H1 (cell line): ENCODE data around the gene MYO1D. TPM values are rescaled to one million over a fixed set of nuclear protein-coding genes. Genes with fewer than 3 reads are reported as not detected.

Experiments used
- CTCF ChIA-PET: fragments of 300-600 bp; sonication (Branson Sonifier 250); formaldehyde crosslinking; loops from one replicate; lab custom pipeline; 2021; ENCODE audit not compliant: partially characterized antibody; lab: Charles Lee
- POLR2A ChIA-PET: fragments of 300-600 bp; sonication (Branson Sonifier 250); formaldehyde crosslinking; loops from one replicate; lab custom pipeline; 2021; ENCODE audit warnings: inconsistent platforms; ENCODE audit not compliant: partially characterized antibody; lab: Charles Lee
- DNase-seq, 2 experiments: peaks; one replicate each; pipeline versions ENCODE4 v3.0.0 to v3.0.0-alpha.2; 2010 to 2022; ENCODE audit warnings: low spot score in 2 of 2, low read depth in 1 of 2, mixed read lengths in 1 of 2
- FAIRE-seq: peaks from 2 replicates; lab custom pipeline; 2011; peaks lifted over from hg19 to GRCh38; lab: Jason Lieb, UNC
- H2AFZ ChIP-seq: 2 replicates; pipeline ENCODE4 v1.8.1; 2012; ENCODE audit warnings: low read length, inconsistent platforms
- H2AK5ac ChIP-seq: 2 replicates; pipeline ENCODE4 v1.6.1; 2013; ENCODE audit warnings: low read depth, low read length
- H2BK120ac ChIP-seq: replicated peaks from 2 replicates; pipeline ENCODE3; 2013; ENCODE audit warnings: low read depth, low read length, inconsistent platforms
- H2BK12ac ChIP-seq: 2 replicates; pipeline ENCODE4 v1.6.1; 2013; ENCODE audit warnings: low read depth, low read length
- H2BK15ac ChIP-seq: 2 replicates; pipeline ENCODE4 v1.6.1; 2013; ENCODE audit warnings: low read length
- H2BK20ac ChIP-seq: 2 replicates; pipeline ENCODE4 v1.6.1; 2013; ENCODE audit warnings: low read length
- H2BK5ac ChIP-seq: 2 replicates; pipeline ENCODE4 v1.6.1; 2013; ENCODE audit warnings: low read depth, low read length
- H3K14ac ChIP-seq: 2 replicates; pipeline ENCODE4 v1.6.1; 2013; ENCODE audit warnings: inconsistent platforms; ENCODE audit not compliant: insufficient read length
- H3K18ac ChIP-seq: 2 replicates; pipeline ENCODE4 v1.6.1; 2013; ENCODE audit warnings: low read length; ENCODE audit errors: extremely low read depth
- H3K23ac ChIP-seq: 2 replicates; pipeline ENCODE4 v1.6.1; 2013; ENCODE audit warnings: inconsistent platforms; ENCODE audit not compliant: insufficient read length
- H3K23me2 ChIP-seq: 2 replicates; pipeline ENCODE4 v1.6.1; 2013; ENCODE audit warnings: low read depth, low read length
- H3K27ac ChIP-seq: 2 replicates; pipeline ENCODE4 v1.6.1; 2011; ENCODE audit warnings: low read depth, low read length, inconsistent platforms
- H3K27me3 ChIP-seq, 4 experiments: replicated peaks in 1 of 4; 1 replicate in 1 of 4; 2 replicates in 3 of 4; pipeline versions ENCODE4 v1.6.1 to v1.8.1; 2011 to 2013; ENCODE audit warnings: low read length in 3 of 4, mild to moderate bottlenecking in 3 of 4, inconsistent platforms in 2 of 4, mixed read lengths in 2 of 4, moderate library complexity in 1 of 4; ENCODE audit not compliant: control insufficient read depth in 3 of 4, insufficient read depth in 3 of 4; ENCODE audit errors: extremely low read depth in 1 of 4
- H3K36me3 ChIP-seq, 4 experiments: 2 replicates each; pipeline versions ENCODE4 v1.6.1 to v1.8.1; 2011 to 2013; ENCODE audit warnings: mild to moderate bottlenecking in 4 of 4, low read length in 3 of 4, moderate library complexity in 2 of 4, control low read depth in 1 of 4, inconsistent platforms in 1 of 4; ENCODE audit not compliant: insufficient read depth in 4 of 4, control insufficient read depth in 2 of 4
- H3K4ac ChIP-seq: replicated peaks from 2 replicates; pipeline ENCODE3; 2013; ENCODE audit warnings: low read length, low read depth, mixed read lengths, inconsistent platforms; ENCODE audit not compliant: insufficient read length
- H3K4me1 ChIP-seq, 4 experiments: replicated peaks in 1 of 4; 1 replicate in 1 of 4; 2 replicates in 3 of 4; pipeline versions ENCODE4 v1.6.1 to v1.8.1; 2011 to 2013; ENCODE audit warnings: low read length in 3 of 4, inconsistent platforms in 2 of 4, mixed read lengths in 1 of 4; ENCODE audit not compliant: insufficient read depth in 4 of 4, control insufficient read depth in 3 of 4
- H3K4me2 ChIP-seq, 2 experiments: 2 replicates each; pipeline versions ENCODE4 v1.6.1 to v1.8.1; 2011 to 2013; ENCODE audit warnings: low read depth in 2 of 2, low read length in 2 of 2, control low read depth in 1 of 2, inconsistent platforms in 1 of 2, mild to moderate bottlenecking in 1 of 2; ENCODE audit not compliant: insufficient read depth in 1 of 2
- H3K4me3 ChIP-seq, 4 experiments: fragments of 200-600, 300-600 bp in 1 of 4; sonication (generic), shearing (Covaris generic), sonication (Bioruptor Twin) in 1 of 4; 2 replicates each; pipeline versions ENCODE4 v1.5.1 to v1.8.1; 2011 to 2016; ENCODE audit warnings: low read length in 4 of 4, low read depth in 3 of 4, control low read depth in 2 of 4, inconsistent platforms in 2 of 4, mild to moderate bottlenecking in 2 of 4, mixed read lengths in 1 of 4, moderate library complexity in 1 of 4; ENCODE audit not compliant: insufficient read depth in 2 of 4; ENCODE audit errors: extremely low read depth in 1 of 4
- H3K56ac ChIP-seq: replicated peaks from 2 replicates; pipeline ENCODE3; 2013; ENCODE audit warnings: low read depth, mild to moderate bottlenecking, mixed read lengths, low read length, inconsistent platforms; ENCODE audit not compliant: insufficient read length
- H3K79me1 ChIP-seq: 2 replicates; pipeline ENCODE4 v1.6.1; 2013; ENCODE audit warnings: low read depth, low read length, control low read depth
- H3K79me2 ChIP-seq, 2 experiments: 2 replicates each; pipeline versions ENCODE4 v1.6.1 to v1.8.1; 2012 to 2013; ENCODE audit warnings: low read length in 2 of 2, mild to moderate bottlenecking in 2 of 2, inconsistent platforms in 1 of 2; ENCODE audit not compliant: insufficient read depth in 2 of 2, control insufficient read depth in 1 of 2
- H3K9ac ChIP-seq, 4 experiments: replicated peaks in 1 of 4; 1 replicate in 1 of 4; 2 replicates in 3 of 4; pipeline versions ENCODE4 v1.6.1 to v1.8.1; 2011 to 2013; ENCODE audit warnings: low read depth in 3 of 4, low read length in 3 of 4, control low read depth in 2 of 4, mild to moderate bottlenecking in 2 of 4, moderate library complexity in 2 of 4, inconsistent platforms in 1 of 4; ENCODE audit errors: extremely low read depth in 1 of 4
- H3K9me3 ChIP-seq, 2 experiments: 2 replicates each; pipeline versions ENCODE4 v1.6.1 to v1.8.1; 2012 to 2013; ENCODE audit warnings: mild to moderate bottlenecking in 2 of 2, moderate library complexity in 2 of 2, control low read depth in 1 of 2, inconsistent platforms in 1 of 2, low read depth in 1 of 2, low read length in 1 of 2, mixed read lengths in 1 of 2; ENCODE audit not compliant: insufficient read depth in 2 of 2
- H4K20me1 ChIP-seq, 2 experiments: replicated peaks in 1 of 2; 2 replicates each; pipeline versions ENCODE3 to v1.8.1; 2011 to 2013; ENCODE audit warnings: inconsistent platforms in 2 of 2, low read length in 2 of 2, mild to moderate bottlenecking in 1 of 2; ENCODE audit not compliant: insufficient read depth in 2 of 2, control insufficient read depth in 1 of 2
- H4K5ac ChIP-seq: 2 replicates; pipeline ENCODE4 v1.6.1; 2013; ENCODE audit warnings: low read length, low read depth, mixed read lengths, inconsistent platforms; ENCODE audit not compliant: insufficient read length
- H4K8ac ChIP-seq: 2 replicates; pipeline ENCODE4 v1.8.0; 2013; ENCODE audit warnings: mild to moderate bottlenecking, moderate library complexity, low read length, inconsistent platforms; ENCODE audit not compliant: insufficient read depth; ENCODE audit errors: extremely low read depth
- H4K91ac ChIP-seq: replicated peaks from 2 replicates; pipeline ENCODE3; 2013; ENCODE audit warnings: low read length, mixed read lengths, inconsistent platforms; ENCODE audit not compliant: insufficient read length
- CTBP2 ChIP-seq: IDR thresholded peaks from 2 replicates; pipeline ENCODE4 v1.7.0; 2011; ENCODE audit warnings: borderline replicate concordance, mild to moderate bottlenecking, moderate library complexity, mixed read lengths, low read length; ENCODE audit not compliant: insufficient read depth, insufficient read length
- TAF1 ChIP-seq: IDR thresholded peaks from 2 replicates; pipeline ENCODE4 v1.6.1; 2011; ENCODE audit warnings: mild to moderate bottlenecking, low read depth, low read length
- WGBS, 2 experiments: shearing (Covaris generic) in 1 of 2; methylation state at CpG; one replicate each; pipeline versions ENCODE4 v1.1.6 to v1.1.7; 2013 to 2015; ENCODE audit warnings: low lambda C conversion rate in 2 of 2, mixed read lengths in 2 of 2, inconsistent platforms in 1 of 2, low coverage in 1 of 2, missing lambda C conversion rate in 1 of 2; ENCODE audit not compliant: insufficient replicate concordance in 2 of 2, insufficient coverage in 1 of 2, insufficient read length in 1 of 2; ENCODE audit errors: extremely low coverage in 1 of 2, missing lambda C conversion rate in 1 of 2; 5-methylcytosine and 5-hydroxymethylcytosine counted together
- polyA plus RNA-seq, 7 experiments: library from polyadenylated mRNA; depleted of rRNA in 3 of 7; stranded (reverse) in 5 of 7; unstranded in 2 of 7; fragments of >200 nt in 5 of 7; fragments of 200-250 nt in 2 of 7; gene quantifications; 1 replicate in 5 of 7; 2 replicates in 1 of 7; 4 replicates in 1 of 7; pipeline versions ENCODE4 v1.2.1 to v1.2.3, GENCODE V29; 2011 to 2013; ENCODE audit warnings: missing spikeins in 2 of 7, mixed read lengths in 2 of 7
- total RNA-seq: library from RNA; stranded (reverse); fragmentation: NEBNext Ultra II Directional; extraction: Animal tissue kit (Norgen Biotek cat#: 25700); gene quantifications from 2 replicates; pipeline ENCODE4 v1.2.1, GENCODE V29; 2021
- TF ChIP-seq, protein P1 (sequence below): IDR thresholded peaks from 2 replicates; pipeline ENCODE4 v1.6.1; 2012; ENCODE audit warnings: inconsistent platforms

The MYO1D gene
- total and polyA plus RNA-seq, 2 of the 8 experiments (the other 6 are each of a cell fraction or from before 2014, with no cell fraction given), result 6.5 to 25.4 TPM

- H2BK20ac ChIP-seq, result no peak overlapping the region
- H3K14ac ChIP-seq, result no peak overlapping the region
- no peak for FAIRE-seq
- WGBS, 2 experiments, result 83% methylated on average over 7 of the region's 7 CpGs; no CpG with 5 or more reads in 1 of the 2 experiments
- H2BK120ac ChIP-seq, result no peak overlapping the region
- CTCF ChIA-PET, result interaction anchor here (0.6 to 2.9 kb wide), 4 partner anchors 30 to 56 kb away, joined by 3 to 8 read pairs (median 6); no protein-coding TSS in a partner anchor
- H2BK15ac ChIP-seq, result no peak overlapping the region
- H3K9ac ChIP-seq, result no peak overlapping the region
- no peaks in the 10 kb centered on the region for H3K9me3 ChIP-seq
- H3K79me1 ChIP-seq, result no peaks in the 10 kb centered on the region
- H2AK5ac ChIP-seq, result no peak overlapping the region
- TF ChIP-seq CTBP2, result no peak
- TF ChIP-seq, protein P1, sequence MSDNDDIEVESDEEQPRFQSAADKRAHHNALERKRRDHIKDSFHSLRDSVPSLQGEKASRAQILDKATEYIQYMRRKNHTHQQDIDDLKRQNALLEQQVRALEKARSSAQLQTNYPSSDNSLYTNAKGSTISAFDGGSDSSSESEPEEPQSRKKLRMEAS, result no peak
- TF ChIP-seq TAF1, result no peak
- no peak overlapping the region for H4K5ac ChIP-seq
- POLR2A ChIA-PET, result interaction anchor here (1.1 to 5.3 kb wide), 5 partner anchors 9 to 73 kb away, joined by 4 to 35 read pairs (median 6); partner anchors contain the start of genes CDK5R1 and PSMD11
- H3K23ac ChIP-seq, result no peak overlapping the region
- peaks cover 3% of the 10 kb centered on the region; the same call in 1 of the 2 replicates for H3K23me2 ChIP-seq
- H3K4ac ChIP-seq, result no peak overlapping the region
- H3K27me3 ChIP-seq, result no peaks in the 10 kb centered on the region; a peak in 2 of 7 replicates
- DNase-seq, result no peak
- no peak overlapping the region for H3K56ac ChIP-seq
- H3K4me1 ChIP-seq, result peaks cover 21 to 40% (median 25%) of the 10 kb centered on the region in 4 experiments
- H3K4me2 ChIP-seq, result peak overlapping the region in 1 of 2 experiments; percentile 72; a peak in 1 of 4 replicates
- no peak overlapping the region for H4K8ac ChIP-seq
- no peak overlapping the region for H3K4me3 ChIP-seq
- H3K27ac ChIP-seq, result no peak overlapping the region
- H4K91ac ChIP-seq, result no peak overlapping the region
- H3K18ac ChIP-seq, result no peak overlapping the region
- H4K20me1 ChIP-seq, result no peaks in the 10 kb centered on the region
- H3K79me2 ChIP-seq, result no peaks in the 10 kb centered on the region
- H2BK12ac ChIP-seq, result no peak overlapping the region; the same call in 1 of the 2 replicates
- no peaks in the 10 kb centered on the region for H3K36me3 ChIP-seq
- H2AFZ ChIP-seq, result no peak overlapping the region
- H2BK5ac ChIP-seq, result no peak overlapping the region
These were observed 358.9 kb downstream of the MYO1D start for GRCh38 chr17:32517982-32518381.
